B cell (primary cell): ENCODE data around the gene PIAS2.

ENCODE experiments used
- EZH2 ChIP-seq: IDR thresholded peaks from 2 replicates; pipeline ENCODE4 v1.6.1; 2012; ENCODE audit warnings: borderline replicate concordance, low read depth, mild to moderate bottlenecking, moderate library complexity, low read length; ENCODE audit not compliant: insufficient read depth, poor library complexity, severe bottlenecking
- TF ChIP-seq, protein P1 (sequence below): fragments of 200-600 bp; IDR thresholded peaks from one replicate; pipeline ENCODE4 v1.8.0; 2022; ENCODE audit warnings: antibody characterized with exemption, mild to moderate bottlenecking

GRCh38 chr18:46832849-46833248, 84.5 kb downstream of the PIAS2 start:
- TF ChIP-seq, protein P1, sequence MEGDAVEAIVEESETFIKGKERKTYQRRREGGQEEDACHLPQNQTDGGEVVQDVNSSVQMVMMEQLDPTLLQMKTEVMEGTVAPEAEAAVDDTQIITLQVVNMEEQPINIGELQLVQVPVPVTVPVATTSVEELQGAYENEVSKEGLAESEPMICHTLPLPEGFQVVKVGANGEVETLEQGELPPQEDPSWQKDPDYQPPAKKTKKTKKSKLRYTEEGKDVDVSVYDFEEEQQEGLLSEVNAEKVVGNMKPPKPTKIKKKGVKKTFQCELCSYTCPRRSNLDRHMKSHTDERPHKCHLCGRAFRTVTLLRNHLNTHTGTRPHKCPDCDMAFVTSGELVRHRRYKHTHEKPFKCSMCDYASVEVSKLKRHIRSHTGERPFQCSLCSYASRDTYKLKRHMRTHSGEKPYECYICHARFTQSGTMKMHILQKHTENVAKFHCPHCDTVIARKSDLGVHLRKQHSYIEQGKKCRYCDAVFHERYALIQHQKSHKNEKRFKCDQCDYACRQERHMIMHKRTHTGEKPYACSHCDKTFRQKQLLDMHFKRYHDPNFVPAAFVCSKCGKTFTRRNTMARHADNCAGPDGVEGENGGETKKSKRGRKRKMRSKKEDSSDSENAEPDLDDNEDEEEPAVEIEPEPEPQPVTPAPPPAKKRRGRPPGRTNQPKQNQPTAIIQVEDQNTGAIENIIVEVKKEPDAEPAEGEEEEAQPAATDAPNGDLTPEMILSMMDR, result no peak
- no peak for TF ChIP-seq EZH2
